ENCODE results near the gene SELENBP1.

- no peak for TF ChIP-seq CTCF (conservative IDR thresholded peaks at IDR 0.05 in 1 of 2, IDR thresholded peaks at IDR 0.05 in 1 of 2; ENCODE audit: extremely low read depth in 1 of 2, insufficient read depth in 1 of 2, low read depth in 1 of 2, low read length in 2 of 2)
- TF ChIP-seq EZH2 (IDR thresholded peaks at IDR 0.05; ENCODE audit: borderline replicate concordance, low read length): no peak
Measured at GRCh38 chr1:151369302-151369610, 3.2 kb downstream of the SELENBP1 start.
